ENCODE data around the gene MLEC. TPM values are rescaled to one million over a fixed set of nuclear protein-coding genes. Genes with fewer than 3 reads are reported as not detected.

The MLEC gene
- polyA plus RNA-seq, 2 of the 4 experiments (the other 2 are of a cell fraction) = 89.1 to 117 TPM

DNA sequence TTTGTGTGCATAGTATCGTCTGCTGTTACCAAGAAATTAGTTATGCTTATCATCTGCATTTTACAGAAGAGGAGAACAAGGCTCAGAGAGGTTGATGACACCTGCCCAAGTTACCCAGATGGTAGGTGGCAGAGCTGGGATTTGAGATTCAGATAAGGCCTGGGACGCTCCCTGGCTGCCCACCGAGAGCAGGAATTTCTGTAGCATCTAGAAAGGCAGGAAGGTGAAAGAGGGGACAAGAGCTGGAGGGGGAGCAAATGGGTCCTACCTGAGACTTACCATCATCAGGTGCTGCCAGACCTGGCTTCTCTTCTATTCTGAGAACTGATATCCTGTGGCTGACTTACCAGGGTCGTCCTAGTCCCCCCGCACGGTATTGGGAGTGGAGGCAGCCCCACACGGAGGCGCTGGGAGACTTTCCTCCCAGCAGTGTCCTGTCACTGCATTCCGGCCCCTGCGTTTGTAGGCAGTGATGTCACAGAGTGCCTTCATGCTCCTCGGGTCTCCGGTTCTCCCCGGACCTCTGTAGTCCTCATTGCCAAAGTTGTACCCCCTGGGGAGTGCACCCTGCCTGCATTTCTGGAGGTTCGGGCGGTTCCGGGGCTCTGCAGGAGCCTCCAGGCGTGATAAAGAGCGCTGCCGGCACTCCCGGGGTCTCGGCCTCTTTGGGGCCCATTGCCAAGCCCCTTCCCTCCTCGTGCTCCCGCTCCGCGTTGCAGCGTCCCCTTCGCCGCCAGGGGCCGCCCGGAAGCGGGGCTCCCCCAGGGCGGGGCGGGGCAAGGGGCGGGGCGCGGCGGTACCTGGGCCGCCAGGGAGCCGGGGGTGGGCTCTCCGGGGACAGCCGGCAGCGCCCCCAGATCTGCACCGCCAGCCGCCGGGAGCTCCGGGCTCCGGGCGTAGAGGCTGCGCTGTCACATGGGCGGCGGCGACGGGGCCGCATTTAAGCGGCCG is 46.9 kb upstream of the MLEC start, which contains the start of gene CABP1:
Gene CABP1 (plus strand): TSS at position 856 of the 951 bp plus-strand sequence. CDS start 60 bp downstream, at position 916.
- ChIA-PET POLR2A (no interaction called here), CTCF (interaction anchor here (0.8 to 2.2 kb wide), 10 partner anchors 9 to 332 kb away, joined by 3 to 8 read pairs (median 3); no protein-coding TSS in a partner anchor)
- ATAC-seq = peak; percentile 84 to 87
- FAIRE-seq = no peak
- 24% methylated on average over 21 of the region's 56 CpGs for WGBS (ENCODE audit: missing lambda C conversion rate)
- Histone ChIP-seq H3K4me1 (peaks cover 5% of the 10 kb centered on the region; the same call in 2 of the 3 replicates), H3K4me2 (peak within 1 kb of the TSS; percentile 94), H3K4me3 (peak within 1 kb of the TSS; percentile 70), H3K9me3 (no peaks in the 10 kb centered on the region), H3K27ac (peak within 1 kb of the TSS in 1 of 2 experiments; percentile 72; a peak in 4 of 6 replicates)
- peak in 1 of 2 experiments; percentile 56 for DNase-seq (ENCODE audit: low read depth in 1 of 2, low spot score in 1 of 2)
- TF ChIP-seq HOXB5 (CRISPR knock-in tag; IDR thresholded peaks at IDR 0.05) (no peak), JUN (IDR thresholded peaks at IDR 0.05) (no peak), SMC3 (IDR thresholded peaks at IDR 0.05) (peak; percentile 43; the same call in 2 of the 3 replicates), E2F6 (IDR thresholded peaks at IDR 0.05; ENCODE audit: borderline replicate concordance, low read depth) (peak; percentile 39; the same call in 1 of the 2 replicates), GATA3 (IDR thresholded peaks at IDR 0.05; ENCODE audit: borderline replicate concordance) (no peak), SREBF2 (IDR thresholded peaks at IDR 0.05) (no peak), RAD21 (conservative IDR thresholded peaks at IDR 0.05 in 1 of 2, IDR thresholded peaks at IDR 0.05 in 1 of 2) (peak in 1 of 2 experiments; percentile 35; a peak in 1 of 5 replicates)
- TF ChIP-seq, protein P1, sequence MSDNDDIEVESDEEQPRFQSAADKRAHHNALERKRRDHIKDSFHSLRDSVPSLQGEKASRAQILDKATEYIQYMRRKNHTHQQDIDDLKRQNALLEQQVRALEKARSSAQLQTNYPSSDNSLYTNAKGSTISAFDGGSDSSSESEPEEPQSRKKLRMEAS (IDR thresholded peaks at IDR 0.05) = peak; percentile 55
- TF ChIP-seq, protein P2, sequence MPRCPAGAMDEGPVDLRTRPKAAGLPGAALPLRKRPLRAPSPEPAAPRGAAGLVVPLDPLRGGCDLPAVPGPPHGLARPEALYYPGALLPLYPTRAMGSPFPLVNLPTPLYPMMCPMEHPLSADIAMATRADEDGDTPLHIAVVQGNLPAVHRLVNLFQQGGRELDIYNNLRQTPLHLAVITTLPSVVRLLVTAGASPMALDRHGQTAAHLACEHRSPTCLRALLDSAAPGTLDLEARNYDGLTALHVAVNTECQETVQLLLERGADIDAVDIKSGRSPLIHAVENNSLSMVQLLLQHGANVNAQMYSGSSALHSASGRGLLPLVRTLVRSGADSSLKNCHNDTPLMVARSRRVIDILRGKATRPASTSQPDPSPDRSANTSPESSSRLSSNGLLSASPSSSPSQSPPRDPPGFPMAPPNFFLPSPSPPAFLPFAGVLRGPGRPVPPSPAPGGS (IDR thresholded peaks at IDR 0.05) = no peak
- TF ChIP-seq, protein P3, sequence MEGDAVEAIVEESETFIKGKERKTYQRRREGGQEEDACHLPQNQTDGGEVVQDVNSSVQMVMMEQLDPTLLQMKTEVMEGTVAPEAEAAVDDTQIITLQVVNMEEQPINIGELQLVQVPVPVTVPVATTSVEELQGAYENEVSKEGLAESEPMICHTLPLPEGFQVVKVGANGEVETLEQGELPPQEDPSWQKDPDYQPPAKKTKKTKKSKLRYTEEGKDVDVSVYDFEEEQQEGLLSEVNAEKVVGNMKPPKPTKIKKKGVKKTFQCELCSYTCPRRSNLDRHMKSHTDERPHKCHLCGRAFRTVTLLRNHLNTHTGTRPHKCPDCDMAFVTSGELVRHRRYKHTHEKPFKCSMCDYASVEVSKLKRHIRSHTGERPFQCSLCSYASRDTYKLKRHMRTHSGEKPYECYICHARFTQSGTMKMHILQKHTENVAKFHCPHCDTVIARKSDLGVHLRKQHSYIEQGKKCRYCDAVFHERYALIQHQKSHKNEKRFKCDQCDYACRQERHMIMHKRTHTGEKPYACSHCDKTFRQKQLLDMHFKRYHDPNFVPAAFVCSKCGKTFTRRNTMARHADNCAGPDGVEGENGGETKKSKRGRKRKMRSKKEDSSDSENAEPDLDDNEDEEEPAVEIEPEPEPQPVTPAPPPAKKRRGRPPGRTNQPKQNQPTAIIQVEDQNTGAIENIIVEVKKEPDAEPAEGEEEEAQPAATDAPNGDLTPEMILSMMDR (IDR thresholded peaks at IDR 0.05) = peak; percentile 53

DNA sequence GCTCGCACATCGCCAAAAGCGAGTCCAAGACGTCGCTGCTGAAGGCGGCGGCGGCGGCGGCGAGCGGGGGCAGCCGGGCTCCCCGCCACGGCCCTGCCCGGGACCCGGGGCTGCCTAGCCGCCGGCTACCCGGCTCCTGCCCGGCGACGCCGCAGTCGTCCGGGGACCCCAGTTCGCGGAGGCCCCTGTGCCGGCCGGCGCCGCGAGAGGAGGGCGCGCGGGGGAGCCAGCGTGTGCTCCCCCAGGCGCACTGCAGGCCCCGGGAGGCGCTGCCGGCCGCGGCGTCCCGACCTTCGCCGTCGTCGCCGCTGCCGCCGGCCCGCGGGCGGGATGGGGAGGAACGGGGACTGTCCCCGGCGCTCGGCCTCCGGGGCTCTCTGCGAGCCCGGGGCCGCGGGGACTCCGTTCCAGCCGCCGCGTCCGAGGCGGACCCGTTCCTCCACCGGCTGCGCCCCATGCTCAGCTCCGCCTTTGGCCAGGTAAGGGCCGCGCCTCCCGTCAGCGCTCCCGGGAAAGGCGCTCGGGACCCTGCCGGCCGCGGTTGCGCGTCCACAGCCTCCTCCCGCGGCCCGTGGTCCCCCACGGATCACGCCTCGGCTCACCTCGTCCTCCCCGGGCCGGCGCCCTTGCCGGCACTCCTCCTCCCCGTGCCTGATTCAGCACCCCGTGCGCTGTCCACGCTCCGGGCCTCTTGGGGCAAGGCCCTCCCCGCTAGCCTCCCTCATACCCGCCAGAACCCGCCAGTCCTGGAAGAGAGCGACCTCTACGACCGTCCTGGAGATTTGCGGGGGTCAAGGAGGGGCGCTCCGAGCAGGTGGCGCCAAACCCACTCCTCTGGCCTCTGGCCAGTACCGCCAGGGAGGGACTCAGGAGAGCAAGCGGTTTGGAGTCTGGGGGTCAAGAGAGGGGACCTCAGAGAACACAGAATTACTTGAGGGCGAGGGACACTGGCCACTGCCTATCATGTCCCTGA is 45.8 kb upstream of the MLEC start:
- ChIA-PET CTCF (interaction anchor here (0.6 to 2.5 kb wide), 13 partner anchors 8 to 1039 kb away, joined by 3 to 11 read pairs (median 3); no protein-coding TSS in a partner anchor), POLR2A (no interaction called here)
- TF ChIP-seq HOXA7 (CRISPR knock-in tag; IDR thresholded peaks at IDR 0.05) (no peak), KDM5A (IDR thresholded peaks at IDR 0.05) (no peak), REST (IDR thresholded peaks at IDR 0.05) (peak; percentile 89), HEYL (CRISPR knock-in tag; IDR thresholded peaks at IDR 0.05) (no peak), EHMT2 (IDR thresholded peaks at IDR 0.05; ENCODE audit: low read depth) (peak; percentile 25; the same call in 1 of the 2 replicates)
- TF ChIP-seq, protein P4, sequence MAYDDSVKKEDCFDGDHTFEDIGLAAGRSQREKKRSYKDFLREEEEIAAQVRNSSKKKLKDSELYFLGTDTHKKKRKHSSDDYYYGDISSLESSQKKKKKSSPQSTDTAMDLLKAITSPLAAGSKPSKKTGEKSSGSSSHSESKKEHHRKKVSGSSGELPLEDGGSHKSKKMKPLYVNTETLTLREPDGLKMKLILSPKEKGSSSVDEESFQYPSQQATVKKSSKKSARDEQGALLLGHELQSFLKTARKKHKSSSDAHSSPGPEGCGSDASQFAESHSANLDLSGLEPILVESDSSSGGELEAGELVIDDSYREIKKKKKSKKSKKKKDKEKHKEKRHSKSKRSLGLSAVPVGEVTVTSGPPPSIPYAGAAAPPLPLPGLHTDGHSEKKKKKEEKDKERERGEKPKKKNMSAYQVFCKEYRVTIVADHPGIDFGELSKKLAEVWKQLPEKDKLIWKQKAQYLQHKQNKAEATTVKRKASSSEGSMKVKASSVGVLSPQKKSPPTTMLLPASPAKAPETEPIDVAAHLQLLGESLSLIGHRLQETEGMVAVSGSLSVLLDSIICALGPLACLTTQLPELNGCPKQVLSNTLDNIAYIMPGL (CRISPR knock-in tag; IDR thresholded peaks at IDR 0.05; ENCODE audit: borderline replicate concordance) = no peak
- DNase-seq (ENCODE audit: low read depth in 1 of 2, low spot score in 1 of 2) = peak in 1 of 2 experiments; percentile 56
- H3K4me1 ChIP-seq = peaks cover 5% of the 10 kb centered on the region; the same call in 2 of the 3 replicates
- H3K27ac ChIP-seq = peak overlapping the region in 1 of 2 experiments; percentile 72; a peak in 3 of 6 replicates
- peak overlapping the region; percentile 94 for H3K4me2 ChIP-seq
- no peaks in the 10 kb centered on the region for H3K9me3 ChIP-seq
- FAIRE-seq = no peak
- peak; percentile 82 to 85 for ATAC-seq
- peak overlapping the region; percentile 70 for H3K4me3 ChIP-seq
- WGBS (ENCODE audit: missing lambda C conversion rate) = 19% methylated on average over 22 of the region's 115 CpGs
